Mucosa of rectum (tissue), 2 donors: ENCODE results near the gene PHOSPHO2.

Source experiments
- H3K27ac ChIP-seq, 2 donors: one replicate each; pipeline ENCODE4 v1.7.0; 2013; ENCODE audit warnings: inconsistent platforms in 2 of 2, low read depth in 2 of 2, low read length in 2 of 2
- H3K27me3 ChIP-seq, 2 donors: one replicate each; pipeline ENCODE4 v1.7.0; 2013; ENCODE audit warnings: low read length in 2 of 2; ENCODE audit not compliant: control insufficient read depth in 2 of 2, insufficient read depth in 2 of 2
- H3K36me3 ChIP-seq, 2 donors: one replicate each; pipeline ENCODE4 v1.7.0; 2013; ENCODE audit warnings: low read length in 2 of 2; ENCODE audit not compliant: control insufficient read depth in 2 of 2, insufficient read depth in 2 of 2
- H3K4me1 ChIP-seq, 2 donors: one replicate each; pipeline ENCODE4 v1.7.0; 2013; ENCODE audit warnings: low read length in 2 of 2, mild to moderate bottlenecking in 1 of 2; ENCODE audit not compliant: control insufficient read depth in 2 of 2, insufficient read depth in 2 of 2
- H3K4me3 ChIP-seq, 2 donors: one replicate each; pipeline ENCODE4 v1.7.0; 2013; ENCODE audit warnings: low read length in 2 of 2
- H3K9ac ChIP-seq, 2 donors: one replicate each; pipeline ENCODE4 v1.7.0; 2013; ENCODE audit warnings: low read length in 2 of 2, low read depth in 1 of 2, mild to moderate bottlenecking in 1 of 2
- H3K9me3 ChIP-seq, 2 donors: one replicate each; pipeline ENCODE4 v1.7.0; 2013; ENCODE audit warnings: low read length in 2 of 2; ENCODE audit not compliant: control insufficient read depth in 2 of 2
- donor health status: healthy.
- donor health status: Normal muscosa, but diverticular disease.

Gene PHOSPHO2

GRCh38 chr2:169714699-169715098, 20.4 kb downstream of the PHOSPHO2 start:
- Histone ChIP-seq H3K36me3 (no peaks in the 10 kb centered on the region), H3K27ac (peak overlapping the region in 1 of 2 donors; percentile 70), H3K4me1 (peaks cover 63 to 69% of the 10 kb centered on the region in 2 donors), H3K27me3 (no peaks in the 10 kb centered on the region), H3K9me3 (no peaks in the 10 kb centered on the region), H3K4me3 (peak overlapping the region; percentile 64 to 72), H3K9ac (no peak overlapping the region)

GRCh38 chr2:169715379-169716237, 21.3 kb downstream of the PHOSPHO2 start:
- no peaks in the 10 kb centered on the region for H3K27me3 ChIP-seq
- H3K27ac ChIP-seq, result peak overlapping the region; percentile 70 to 75
- H3K36me3 ChIP-seq, result no peaks in the 10 kb centered on the region
- peaks cover 57 to 61% of the 10 kb centered on the region in 2 donors for H3K4me1 ChIP-seq
- peak overlapping the region; percentile 64 to 72 for H3K4me3 ChIP-seq
- H3K9ac ChIP-seq, result peak overlapping the region in 1 of 2 donors; percentile 41
- no peaks in the 10 kb centered on the region for H3K9me3 ChIP-seq

GRCh38 chr2:169716238-169716886, 22.1 kb downstream of the PHOSPHO2 start:
- no peaks in the 10 kb centered on the region for H3K9me3 ChIP-seq
- no peaks in the 10 kb centered on the region for H3K36me3 ChIP-seq
- H3K4me3 ChIP-seq, result peak overlapping the region; percentile 64 to 72
- H3K9ac ChIP-seq, result peak overlapping the region in 1 of 2 donors; percentile 41
- H3K27ac ChIP-seq, result peak overlapping the region; percentile 70 to 78
- H3K27me3 ChIP-seq, result no peaks in the 10 kb centered on the region
- H3K4me1 ChIP-seq, result peaks cover 53 to 57% of the 10 kb centered on the region in 2 donors

- Histone ChIP-seq H3K27ac (peak overlapping the region; percentile 67 to 78), H3K9me3 (no peaks in the 10 kb centered on the region), H3K9ac (peak overlapping the region in 1 of 2 donors; percentile 55), H3K4me1 (peaks cover 45 to 49% of the 10 kb centered on the region in 2 donors), H3K36me3 (no peaks in the 10 kb centered on the region), H3K4me3 (peak overlapping the region; percentile 50), H3K27me3 (no peaks in the 10 kb centered on the region)
Observed at GRCh38 chr2:169716938-169717690, 22.8 kb downstream of the PHOSPHO2 start.

DNA sequence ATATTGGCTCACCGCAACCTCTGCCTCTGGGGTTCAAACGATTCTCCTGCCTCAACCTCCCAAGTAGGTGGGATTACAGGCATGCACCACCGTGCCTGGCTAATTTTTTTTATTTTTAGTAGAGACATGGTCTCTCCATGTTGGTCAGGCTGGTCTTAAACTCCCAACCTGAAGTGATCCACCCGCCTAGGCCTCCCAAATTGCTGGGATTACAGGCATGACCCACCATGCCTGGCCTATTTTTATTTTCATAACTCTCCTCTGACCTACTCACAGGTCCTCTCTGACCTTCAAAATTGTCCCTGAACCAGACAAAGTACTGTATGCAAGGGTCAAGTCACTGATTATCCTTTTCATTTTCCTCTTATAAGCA, 23.4 kb downstream of the PHOSPHO2 start:
- H3K36me3 ChIP-seq, result no peaks in the 10 kb centered on the region
- peak overlapping the region in 1 of 2 donors; percentile 67 for H3K27ac ChIP-seq
- H3K4me3 ChIP-seq, result no peak overlapping the region
- H3K4me1 ChIP-seq, result peaks cover 41 to 45% of the 10 kb centered on the region in 2 donors
- H3K27me3 ChIP-seq, result no peaks in the 10 kb centered on the region
- H3K9me3 ChIP-seq, result no peaks in the 10 kb centered on the region
- H3K9ac ChIP-seq, result no peak overlapping the region

GRCh38 chr2:169718930-169719504, 24.7 kb downstream of the PHOSPHO2 start:
- Histone ChIP-seq H3K27ac (no peak overlapping the region), H3K36me3 (no peaks in the 10 kb centered on the region), H3K4me3 (no peak overlapping the region)

GRCh38 chr2:169721016-169721415, 26.7 kb downstream of the PHOSPHO2 start:
- H3K4me1 ChIP-seq, result peaks cover 14% of the 10 kb centered on the region in 2 donors
- no peak overlapping the region for H3K9ac ChIP-seq
- no peaks in the 10 kb centered on the region for H3K27me3 ChIP-seq
- no peak overlapping the region for H3K4me3 ChIP-seq
- H3K9me3 ChIP-seq, result no peaks in the 10 kb centered on the region
- no peaks in the 10 kb centered on the region for H3K36me3 ChIP-seq
- no peak overlapping the region for H3K27ac ChIP-seq

More at GRCh38 chr2:169718930-169719504, 24.7 kb downstream of the PHOSPHO2 start:
- Histone ChIP-seq H3K9ac (no peak overlapping the region), H3K4me1 (peaks cover 30 to 33% of the 10 kb centered on the region in 2 donors), H3K9me3 (no peaks in the 10 kb centered on the region), H3K27me3 (no peaks in the 10 kb centered on the region)

DNA sequence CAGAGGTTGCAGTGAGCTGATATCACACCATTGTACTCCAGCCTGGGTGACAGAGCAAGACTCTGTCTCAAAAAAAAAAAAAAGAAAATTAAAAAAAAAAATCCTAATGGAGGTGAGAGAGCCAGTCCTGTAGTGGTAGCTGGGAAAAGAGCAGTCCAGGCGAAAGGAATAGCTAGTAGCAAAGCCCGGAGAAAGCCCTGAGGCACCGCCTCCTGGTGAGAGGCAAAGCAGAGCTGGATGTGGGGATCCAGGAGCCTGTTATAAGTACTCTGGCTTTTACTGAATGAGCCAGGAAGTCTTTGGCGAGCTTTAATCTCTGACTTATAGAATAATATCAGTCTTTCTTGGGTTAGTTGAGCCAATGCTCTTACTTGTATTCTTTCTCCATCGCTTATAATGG, 32.8 kb downstream of the PHOSPHO2 start:
- H3K27ac ChIP-seq, result no peak overlapping the region
- H3K4me1 ChIP-seq, result no peaks in the 10 kb centered on the region
- no peaks in the 10 kb centered on the region for H3K27me3 ChIP-seq
- no peaks in the 10 kb centered on the region for H3K9me3 ChIP-seq
- H3K9ac ChIP-seq, result no peak overlapping the region
- H3K4me3 ChIP-seq, result no peak overlapping the region
- H3K36me3 ChIP-seq, result no peaks in the 10 kb centered on the region

DNA sequence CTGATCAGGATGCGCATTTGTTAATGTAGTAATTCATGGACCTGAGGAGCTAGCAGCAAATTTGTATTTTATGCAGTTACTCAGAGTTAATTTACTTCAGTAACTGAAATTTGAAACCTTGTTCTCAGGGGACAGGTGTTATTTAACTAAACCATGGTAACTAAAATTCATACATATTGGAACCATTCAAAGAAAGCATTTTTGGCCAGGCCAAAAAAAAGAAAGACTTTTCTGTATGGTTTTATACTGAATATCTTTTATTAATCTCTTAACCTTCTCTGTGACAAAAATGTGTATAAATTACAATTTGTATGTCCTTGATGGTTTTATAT, 35.0 kb downstream of the PHOSPHO2 start:
- Histone ChIP-seq H3K9me3 (no peaks in the 10 kb centered on the region), H3K4me1 (peaks cover 0 to 3% of the 10 kb centered on the region in 2 donors), H3K27ac (no peak overlapping the region), H3K36me3 (no peaks in the 10 kb centered on the region), H3K27me3 (no peaks in the 10 kb centered on the region), H3K4me3 (no peak overlapping the region), H3K9ac (no peak overlapping the region)
